HEK293T (cell line): Measurements from ENCODE around the gene TBC1D8.

Source experiments
- CTCF ChIA-PET: fragments of 350-600 bp; formaldehyde crosslinking; extraction: SDS; loops from one replicate; lab custom pipeline; 2021; ENCODE audit warnings: antibody characterized with exemption, inconsistent platforms; lab: Yijun Ruan, JAX
- POLR2A ChIA-PET: fragments of 350-600 bp; formaldehyde crosslinking; extraction: SDS; loops from one replicate; lab custom pipeline; 2020; ENCODE audit warnings: antibody characterized with exemption, inconsistent platforms; lab: Yijun Ruan, JAX
- DNase-seq: peaks from one replicate; pipeline ENCODE4 v3.0.0; 2012; ENCODE audit warnings: mixed read lengths; ENCODE audit errors: extremely low spot score
- ARNT ChIP-seq: fragments of 450-650 bp; IDR thresholded peaks from 2 replicates; pipeline ENCODE4 v1.6.1; 2017; ENCODE audit warnings: mild to moderate bottlenecking
- BHLHE40 ChIP-seq: fragments of 450-650 bp; IDR thresholded peaks from 2 replicates; pipeline ENCODE4 v1.6.1; 2016; ENCODE audit warnings: mild to moderate bottlenecking, moderate library complexity, borderline replicate concordance
- CTBP1 ChIP-seq: fragments of 450-650 bp; IDR thresholded peaks from 2 replicates; pipeline ENCODE4 v1.6.1; 2016; ENCODE audit warnings: borderline replicate concordance
- ELF4 ChIP-seq: fragments of 450-650 bp; IDR thresholded peaks from 2 replicates; pipeline ENCODE4 v1.6.1; 2017; ENCODE audit warnings: antibody characterized with exemption
- FOXA1 ChIP-seq: fragments of 450-650 bp; IDR thresholded peaks from 2 replicates; pipeline ENCODE4 v1.6.1; 2016; ENCODE audit warnings: mild to moderate bottlenecking
- FOXK2 ChIP-seq: fragments of 450-650 bp; IDR thresholded peaks from 2 replicates; pipeline ENCODE4 v1.6.1; 2016; ENCODE audit warnings: mild to moderate bottlenecking
- FOXM1 ChIP-seq: fragments of 450-650 bp; IDR thresholded peaks from 2 replicates; pipeline ENCODE4 v1.6.1; 2017; ENCODE audit warnings: mild to moderate bottlenecking, borderline replicate concordance
- HDGF ChIP-seq: fragments of 450-650 bp; IDR thresholded peaks from 2 replicates; pipeline ENCODE4 v1.6.1; 2017; ENCODE audit warnings: antibody characterized with exemption, borderline replicate concordance
- L3MBTL2 ChIP-seq: fragments of 450-650 bp; conservative IDR thresholded peaks from 2 replicates; pipeline ENCODE4 v1.6.1; 2016; ENCODE audit warnings: mild to moderate bottlenecking
- LEF1 ChIP-seq: fragments of 450-650 bp; IDR thresholded peaks from 2 replicates; pipeline ENCODE4 v1.6.1; 2017; ENCODE audit warnings: mild to moderate bottlenecking, borderline replicate concordance
- NFRKB ChIP-seq: fragments of 450-650 bp; IDR thresholded peaks from 2 replicates; pipeline ENCODE4 v1.6.1; 2016; ENCODE audit warnings: mild to moderate bottlenecking, moderate library complexity
- PKNOX1 ChIP-seq: fragments of 450-650 bp; IDR thresholded peaks from 2 replicates; pipeline ENCODE4 v1.6.1; 2016
- SP1 ChIP-seq: fragments of 450-650 bp; IDR thresholded peaks from 2 replicates; pipeline ENCODE4 v1.6.1; 2017
- SUZ12 ChIP-seq: fragments of 450-650 bp; IDR thresholded peaks from 2 replicates; pipeline ENCODE4 v1.6.1; 2016; ENCODE audit warnings: mild to moderate bottlenecking
- TARDBP ChIP-seq: fragments of 450-650 bp; IDR thresholded peaks from 2 replicates; pipeline ENCODE4 v1.6.1; 2016
- ZNF384 ChIP-seq: fragments of 450-650 bp; IDR thresholded peaks from 2 replicates; pipeline ENCODE4 v1.6.1; 2016

Gene TBC1D8

DNA sequence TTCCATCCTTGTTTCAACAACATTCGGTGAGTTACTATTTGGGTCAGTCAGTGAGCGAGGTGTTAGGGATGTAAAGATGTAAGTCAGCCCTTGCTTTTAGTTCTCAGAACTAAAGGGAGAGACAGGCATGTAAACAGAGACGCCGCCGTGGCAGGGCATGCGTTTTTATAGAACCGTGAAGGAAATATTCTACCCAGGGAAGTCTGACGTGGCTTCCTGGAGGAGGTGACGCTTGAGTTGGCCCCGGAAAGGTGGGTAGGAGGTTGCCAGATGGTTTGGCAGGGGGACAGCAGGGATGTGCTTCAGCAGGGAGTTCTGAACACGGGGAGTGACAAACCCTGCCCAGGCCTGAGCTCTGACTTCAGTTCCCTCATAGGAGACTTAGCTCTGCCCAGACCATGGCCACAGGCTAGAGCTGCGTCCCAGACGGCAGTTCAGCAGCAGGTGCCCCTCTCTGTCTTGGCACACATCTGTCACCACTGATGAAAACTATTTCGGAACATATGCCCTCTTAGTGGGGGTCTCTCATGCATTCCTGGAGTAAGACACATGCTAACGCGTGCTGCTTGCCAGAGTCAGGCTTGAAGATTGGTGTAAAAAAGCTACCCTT lies 172.5 kb downstream of the TBC1D8 start:
- DNase-seq, result no peak
- ChIA-PET CTCF (interaction anchor here (0.5 kb wide), 1 partner anchor 1496 kb away, joined by 4 read pairs; no protein-coding TSS in a partner anchor), POLR2A (no interaction called here)
- TF ChIP-seq SP1 (no peak), SUZ12 (no peak), BHLHE40 (no peak), ARNT (no peak), PKNOX1 (no peak), ZNF384 (no peak), L3MBTL2 (no peak), ELF4 (no peak)

DNA sequence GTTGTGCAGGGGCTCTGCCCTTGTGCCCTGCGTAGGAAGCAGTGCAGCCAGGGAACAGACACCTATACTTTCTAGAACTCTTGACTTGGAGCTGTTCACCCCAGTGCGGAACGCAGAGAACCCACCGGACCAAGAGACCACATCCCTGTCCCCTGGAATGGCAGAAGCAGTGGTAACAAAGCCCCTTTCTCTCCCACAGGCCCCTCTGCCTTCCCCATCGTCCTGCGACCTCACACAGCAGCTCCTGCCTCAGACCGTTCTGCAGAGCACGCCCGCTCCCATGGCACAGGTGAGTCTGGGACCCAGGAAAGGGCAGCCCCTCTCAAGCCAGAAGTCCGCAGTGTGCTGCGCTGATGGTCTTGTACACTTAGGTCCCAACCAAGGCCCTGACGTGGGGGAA lies 173.7 kb downstream of the TBC1D8 start:
- TF ChIP-seq FOXM1 (no peak), HDGF (no peak), NFRKB (no peak), CTBP1 (no peak)
- ChIA-PET CTCF (no interaction called here), POLR2A (interaction anchor here (1.3 kb wide), 1 partner anchor 24 kb away, joined by 3 read pairs; no protein-coding TSS in a partner anchor)
- no peak for DNase-seq

GRCh38 chr2:100976645-100977391 lies 174.4 kb downstream of the TBC1D8 start:
- ChIA-PET CTCF (interaction anchor here (1.0 kb wide), 1 partner anchor 165 kb away, joined by 10 read pairs; no protein-coding TSS in a partner anchor), POLR2A (interaction anchor here (1.3 kb wide), 1 partner anchor 25 kb away, joined by 3 read pairs; no protein-coding TSS in a partner anchor)
- no peak for DNase-seq
- TF ChIP-seq ELF4 (no peak), LEF1 (no peak), ARNT (no peak), FOXK2 (no peak), NFRKB (no peak), HDGF (no peak)

GRCh38 chr2:100976061-100976460 lies 175.1 kb downstream of the TBC1D8 start:
- no peak for DNase-seq
- ChIA-PET CTCF (interaction anchor here (1.0 kb wide), 1 partner anchor 164 kb away, joined by 10 read pairs; no protein-coding TSS in a partner anchor), POLR2A (no interaction called here)
- no peak for TF ChIP-seq BHLHE40
- TF ChIP-seq FOXK2, result no peak
- no peak for TF ChIP-seq ZNF384
- no peak for TF ChIP-seq TARDBP
- no peak for TF ChIP-seq L3MBTL2
- TF ChIP-seq LEF1, result no peak
- TF ChIP-seq FOXA1, result no peak

DNA sequence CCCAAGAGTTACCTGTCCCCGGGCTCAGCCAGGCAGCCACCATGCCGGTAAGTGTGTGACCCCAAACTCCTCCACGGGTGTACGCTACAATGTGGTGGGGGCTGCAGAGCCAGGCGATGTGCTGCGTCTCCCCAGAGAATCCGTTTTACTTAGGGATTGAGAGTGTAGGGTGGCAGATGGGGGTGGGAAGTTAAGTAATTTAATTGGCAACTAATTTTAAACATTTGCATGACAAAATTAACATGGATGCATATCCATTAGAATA lies 175.7 kb downstream of the TBC1D8 start:
- DNase-seq, result no peak
- TF ChIP-seq L3MBTL2 (no peak), ARNT (no peak), HDGF (no peak), BHLHE40 (no peak), FOXM1 (no peak), LEF1 (no peak), ELF4 (no peak), TARDBP (no peak), CTBP1 (no peak), FOXA1 (no peak), PKNOX1 (no peak), SUZ12 (no peak), ZNF384 (no peak), FOXK2 (no peak), NFRKB (no peak)
- ChIA-PET POLR2A (no interaction called here), CTCF (no interaction called here)

DNA sequence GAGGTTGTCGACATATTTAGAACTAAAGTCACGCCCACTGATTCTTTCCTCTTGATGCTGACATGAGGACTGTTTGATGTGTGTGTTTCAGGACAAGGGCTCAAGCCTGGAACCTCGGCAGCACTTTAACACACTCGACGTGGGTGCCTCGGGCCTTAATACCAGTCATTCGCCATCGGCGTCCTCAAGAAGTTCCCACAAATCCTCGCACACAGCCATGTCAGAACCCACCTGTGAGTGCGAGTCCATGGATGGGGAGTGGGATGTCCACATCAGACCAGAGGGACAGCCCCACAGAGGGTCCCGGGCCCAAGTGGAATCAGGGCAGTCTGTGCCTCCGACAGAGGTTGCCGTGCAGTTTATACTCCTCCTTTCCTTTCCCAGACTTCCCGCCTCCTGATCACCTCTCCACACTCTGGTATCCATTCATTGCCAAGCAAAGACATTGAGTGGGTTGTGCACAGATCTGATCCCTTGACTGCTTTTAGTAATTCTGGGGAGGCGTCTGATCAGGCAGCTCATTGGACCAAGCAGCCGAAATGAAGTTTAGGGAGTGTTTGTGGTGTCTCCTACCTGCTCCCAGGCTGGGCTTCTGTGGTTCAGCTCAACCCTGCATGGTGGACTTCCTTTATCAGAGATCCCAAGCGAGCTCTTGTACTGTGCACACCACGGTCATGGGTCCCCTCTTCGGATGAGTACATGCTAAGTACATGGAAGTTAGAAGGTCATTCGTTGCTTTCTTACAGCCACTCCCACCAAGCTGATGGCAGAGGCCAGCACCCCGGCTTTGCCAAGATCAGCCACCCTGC lies 176.3 kb downstream of the TBC1D8 start:
- DNase-seq, result no peak
- CTCF ChIA-PET, result no interaction called here
- POLR2A ChIA-PET, result no interaction called here
- TF ChIP-seq FOXA1 (no peak), TARDBP (no peak), PKNOX1 (no peak), SP1 (no peak), CTBP1 (no peak), FOXM1 (no peak), FOXK2 (no peak), BHLHE40 (no peak), ELF4 (no peak), ARNT (no peak), HDGF (no peak), NFRKB (no peak), LEF1 (no peak), SUZ12 (no peak), L3MBTL2 (no peak), ZNF384 (no peak)
